HEK293T (cell line): ENCODE measurements around the gene ETV6.

Source experiments
- CTCF ChIA-PET: fragments of 350-600 bp; formaldehyde crosslinking; extraction: SDS; loops from one replicate; lab custom pipeline; 2021; ENCODE audit warnings: antibody characterized with exemption, inconsistent platforms; lab: Yijun Ruan, JAX
- POLR2A ChIA-PET: fragments of 350-600 bp; formaldehyde crosslinking; extraction: SDS; loops from one replicate; lab custom pipeline; 2020; ENCODE audit warnings: antibody characterized with exemption, inconsistent platforms; lab: Yijun Ruan, JAX
- DNase-seq: peaks from one replicate; pipeline ENCODE4 v3.0.0; 2012; ENCODE audit warnings: mixed read lengths; ENCODE audit errors: extremely low spot score
- ARNT ChIP-seq: fragments of 450-650 bp; IDR thresholded peaks from 2 replicates; pipeline ENCODE4 v1.6.1; 2017; ENCODE audit warnings: mild to moderate bottlenecking
- BHLHE40 ChIP-seq: fragments of 450-650 bp; IDR thresholded peaks from 2 replicates; pipeline ENCODE4 v1.6.1; 2016; ENCODE audit warnings: mild to moderate bottlenecking, moderate library complexity, borderline replicate concordance
- CTBP1 ChIP-seq: fragments of 450-650 bp; IDR thresholded peaks from 2 replicates; pipeline ENCODE4 v1.6.1; 2016; ENCODE audit warnings: borderline replicate concordance
- ELF4 ChIP-seq: fragments of 450-650 bp; IDR thresholded peaks from 2 replicates; pipeline ENCODE4 v1.6.1; 2017; ENCODE audit warnings: antibody characterized with exemption
- FOXA1 ChIP-seq: fragments of 450-650 bp; IDR thresholded peaks from 2 replicates; pipeline ENCODE4 v1.6.1; 2016; ENCODE audit warnings: mild to moderate bottlenecking
- FOXK2 ChIP-seq: fragments of 450-650 bp; IDR thresholded peaks from 2 replicates; pipeline ENCODE4 v1.6.1; 2016; ENCODE audit warnings: mild to moderate bottlenecking
- FOXM1 ChIP-seq: fragments of 450-650 bp; IDR thresholded peaks from 2 replicates; pipeline ENCODE4 v1.6.1; 2017; ENCODE audit warnings: mild to moderate bottlenecking, borderline replicate concordance
- HDGF ChIP-seq: fragments of 450-650 bp; IDR thresholded peaks from 2 replicates; pipeline ENCODE4 v1.6.1; 2017; ENCODE audit warnings: antibody characterized with exemption, borderline replicate concordance
- L3MBTL2 ChIP-seq: fragments of 450-650 bp; conservative IDR thresholded peaks from 2 replicates; pipeline ENCODE4 v1.6.1; 2016; ENCODE audit warnings: mild to moderate bottlenecking
- LEF1 ChIP-seq: fragments of 450-650 bp; IDR thresholded peaks from 2 replicates; pipeline ENCODE4 v1.6.1; 2017; ENCODE audit warnings: mild to moderate bottlenecking, borderline replicate concordance
- NFRKB ChIP-seq: fragments of 450-650 bp; IDR thresholded peaks from 2 replicates; pipeline ENCODE4 v1.6.1; 2016; ENCODE audit warnings: mild to moderate bottlenecking, moderate library complexity
- PKNOX1 ChIP-seq: fragments of 450-650 bp; IDR thresholded peaks from 2 replicates; pipeline ENCODE4 v1.6.1; 2016
- SP1 ChIP-seq: fragments of 450-650 bp; IDR thresholded peaks from 2 replicates; pipeline ENCODE4 v1.6.1; 2017
- SUZ12 ChIP-seq: fragments of 450-650 bp; IDR thresholded peaks from 2 replicates; pipeline ENCODE4 v1.6.1; 2016; ENCODE audit warnings: mild to moderate bottlenecking
- TARDBP ChIP-seq: fragments of 450-650 bp; IDR thresholded peaks from 2 replicates; pipeline ENCODE4 v1.6.1; 2016
- ZNF384 ChIP-seq: fragments of 450-650 bp; IDR thresholded peaks from 2 replicates; pipeline ENCODE4 v1.6.1; 2016

ETV6 gene

GRCh38 chr12:11743423-11744409 is 94.2 kb downstream of the ETV6 start:
- ChIA-PET CTCF (no interaction called here), POLR2A (no interaction called here)

GRCh38 chr12:11744410-11744801 is 94.9 kb downstream of the ETV6 start:
- no peak for DNase-seq
- CTCF ChIA-PET = interaction anchor here (1.0 kb wide), 1 partner anchor 10 kb away, joined by 5 read pairs; no protein-coding TSS in a partner anchor
- TF ChIP-seq ARNT = no peak
- no peak for TF ChIP-seq LEF1
- no peak for TF ChIP-seq SP1
- POLR2A ChIA-PET = no interaction called here

More at GRCh38 chr12:11743423-11744409, 94.2 kb downstream of the ETV6 start:
- TF ChIP-seq SUZ12 (no peak), HDGF (no peak), CTBP1 (no peak), ARNT (no peak), BHLHE40 (no peak), LEF1 (no peak)
- DNase-seq = no peak

- no peak for DNase-seq
- CTCF ChIA-PET = interaction anchor here (0.6 to 1.0 kb wide), 2 partner anchors 11 to 68 kb away, joined by 3 to 5 read pairs; no protein-coding TSS in a partner anchor
- POLR2A ChIA-PET = no interaction called here
- no peak for TF ChIP-seq SUZ12
- TF ChIP-seq L3MBTL2 = no peak
- no peak for TF ChIP-seq SP1
- TF ChIP-seq ARNT = no peak
- no peak for TF ChIP-seq PKNOX1
- no peak for TF ChIP-seq BHLHE40
- no peak for TF ChIP-seq FOXK2
- no peak for TF ChIP-seq FOXM1
- no peak for TF ChIP-seq TARDBP
- TF ChIP-seq CTBP1 = no peak
- no peak for TF ChIP-seq LEF1
- TF ChIP-seq ELF4 = no peak
- no peak for TF ChIP-seq NFRKB
- no peak for TF ChIP-seq HDGF
- no peak for TF ChIP-seq ZNF384
- no peak for TF ChIP-seq FOXA1
Observed at GRCh38 chr12:11745113-11745512, 95.6 kb downstream of the ETV6 start.

GRCh38 chr12:11746024-11746771 is 96.7 kb downstream of the ETV6 start:
- CTCF ChIA-PET = no interaction called here
- TF ChIP-seq ELF4 (no peak), SUZ12 (no peak), L3MBTL2 (no peak), FOXA1 (no peak), BHLHE40 (no peak), FOXM1 (no peak), LEF1 (no peak), ARNT (no peak), FOXK2 (no peak), SP1 (no peak), CTBP1 (no peak), HDGF (no peak), TARDBP (no peak), ZNF384 (no peak), NFRKB (no peak), PKNOX1 (no peak)
- no peak for DNase-seq
- POLR2A ChIA-PET = no interaction called here

GRCh38 chr12:11746940-11747716 is 97.7 kb downstream of the ETV6 start:
- no peak for DNase-seq
- ChIA-PET CTCF (no interaction called here), POLR2A (no interaction called here)

GRCh38 chr12:11747969-11748368 is 98.5 kb downstream of the ETV6 start:
- ChIA-PET CTCF (no interaction called here), POLR2A (no interaction called here)
- DNase-seq = no peak
- no peak for TF ChIP-seq ZNF384
- no peak for TF ChIP-seq ARNT
- TF ChIP-seq NFRKB = no peak
- no peak for TF ChIP-seq FOXM1
- no peak for TF ChIP-seq HDGF
- no peak for TF ChIP-seq TARDBP
- TF ChIP-seq SP1 = no peak
- TF ChIP-seq L3MBTL2 = no peak

More at GRCh38 chr12:11746940-11747716, 97.7 kb downstream of the ETV6 start:
- TF ChIP-seq L3MBTL2 = no peak
- no peak for TF ChIP-seq ARNT
